ENCODE results near the gene SRSF10.

- TF ChIP-seq POLR2AphosphoS5 (IDR thresholded peaks at IDR 0.05; ENCODE audit: low read depth) (no peak), REST (IDR thresholded peaks at IDR 0.05; ENCODE audit: insufficient replicate concordance, low read depth) (no peak)
- TF ChIP-seq, protein P1, sequence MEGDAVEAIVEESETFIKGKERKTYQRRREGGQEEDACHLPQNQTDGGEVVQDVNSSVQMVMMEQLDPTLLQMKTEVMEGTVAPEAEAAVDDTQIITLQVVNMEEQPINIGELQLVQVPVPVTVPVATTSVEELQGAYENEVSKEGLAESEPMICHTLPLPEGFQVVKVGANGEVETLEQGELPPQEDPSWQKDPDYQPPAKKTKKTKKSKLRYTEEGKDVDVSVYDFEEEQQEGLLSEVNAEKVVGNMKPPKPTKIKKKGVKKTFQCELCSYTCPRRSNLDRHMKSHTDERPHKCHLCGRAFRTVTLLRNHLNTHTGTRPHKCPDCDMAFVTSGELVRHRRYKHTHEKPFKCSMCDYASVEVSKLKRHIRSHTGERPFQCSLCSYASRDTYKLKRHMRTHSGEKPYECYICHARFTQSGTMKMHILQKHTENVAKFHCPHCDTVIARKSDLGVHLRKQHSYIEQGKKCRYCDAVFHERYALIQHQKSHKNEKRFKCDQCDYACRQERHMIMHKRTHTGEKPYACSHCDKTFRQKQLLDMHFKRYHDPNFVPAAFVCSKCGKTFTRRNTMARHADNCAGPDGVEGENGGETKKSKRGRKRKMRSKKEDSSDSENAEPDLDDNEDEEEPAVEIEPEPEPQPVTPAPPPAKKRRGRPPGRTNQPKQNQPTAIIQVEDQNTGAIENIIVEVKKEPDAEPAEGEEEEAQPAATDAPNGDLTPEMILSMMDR (IDR thresholded peaks at IDR 0.05; ENCODE audit: insufficient read depth, low read length): no peak
These were observed 65.2 kb downstream of the SRSF10 start for GRCh38 chr1:23914921-23915320.
